ENCODE results near the gene KLHL42.

The KLHL42 gene

GRCh38 chr12:27790179-27790578, 10.1 kb downstream of the KLHL42 start:
- ChIA-PET POLR2A (no interaction called here), CTCF (interaction anchor here (1.1 to 5.3 kb wide), 2 partner anchors 15 to 33 kb away, joined by 4 to 30 read pairs; no protein-coding TSS in a partner anchor)
- no peak for TF ChIP-seq CTCF (IDR thresholded peaks at IDR 0.05; ENCODE audit: control extremely low read depth, extremely low read depth, low read depth, missing control alignments)
- no peak for DNase-seq (ENCODE audit: extremely low spot score)

GRCh38 chr12:27794818-27795584, 15.0 kb downstream of the KLHL42 start:
- POLR2A ChIA-PET: interaction anchor here (0.7 kb wide), 1 partner anchor 26 kb away, joined by 3 read pairs; no protein-coding TSS in a partner anchor
- no peak for DNase-seq (ENCODE audit: extremely low spot score)
- no peak for TF ChIP-seq CTCF (IDR thresholded peaks at IDR 0.05; ENCODE audit: control extremely low read depth, extremely low read depth, low read depth, missing control alignments)
- CTCF ChIA-PET: interaction anchor here (0.9 to 5.6 kb wide), 4 partner anchors 11 to 146 kb away, joined by 3 to 24 read pairs (median 4); no protein-coding TSS in a partner anchor

GRCh38 chr12:27796128-27796527, 16.1 kb downstream of the KLHL42 start:
- POLR2A ChIA-PET: no interaction called here
- TF ChIP-seq CTCF (IDR thresholded peaks at IDR 0.05; ENCODE audit: control extremely low read depth, extremely low read depth, low read depth, missing control alignments): no peak
- CTCF ChIA-PET: interaction anchor here (0.9 to 5.6 kb wide), 4 partner anchors 9 to 25 kb away, joined by 4 to 24 read pairs (median 4); no protein-coding TSS in a partner anchor
- DNase-seq (ENCODE audit: extremely low spot score): no peak

- no peak for TF ChIP-seq CTCF (IDR thresholded peaks at IDR 0.05; ENCODE audit: control extremely low read depth, extremely low read depth, low read depth, missing control alignments)
- no peak for DNase-seq (ENCODE audit: extremely low spot score)
- POLR2A ChIA-PET: no interaction called here
- CTCF ChIA-PET: interaction anchor here (5.6 kb wide), 1 partner anchor 24 kb away, joined by 24 read pairs; no protein-coding TSS in a partner anchor
Observed at GRCh38 chr12:27797301-27798025, 17.4 kb downstream of the KLHL42 start.

- no peak for DNase-seq (ENCODE audit: extremely low spot score)
- no peak for TF ChIP-seq CTCF (IDR thresholded peaks at IDR 0.05; ENCODE audit: control extremely low read depth, extremely low read depth, low read depth, missing control alignments)
- POLR2A ChIA-PET: no interaction called here
- CTCF ChIA-PET: interaction anchor here (1.1 to 1.2 kb wide), 3 partner anchors 12 to 45 kb away, joined by 3 to 7 read pairs (median 3); no protein-coding TSS in a partner anchor
Observed at GRCh38 chr12:27800819-27801218, 20.8 kb downstream of the KLHL42 start.

GRCh38 chr12:27801630-27802029, 21.6 kb downstream of the KLHL42 start:
- no peak for TF ChIP-seq CTCF (IDR thresholded peaks at IDR 0.05; ENCODE audit: control extremely low read depth, extremely low read depth, low read depth, missing control alignments)
- POLR2A ChIA-PET: no interaction called here
- CTCF ChIA-PET: interaction anchor here (0.7 to 1.1 kb wide), 3 partner anchors 10 to 46 kb away, joined by 3 read pairs; no protein-coding TSS in a partner anchor
- DNase-seq (ENCODE audit: extremely low spot score): no peak
